ENCODE measurements around the gene PRKCB. TPM values are rescaled to one million over a fixed set of nuclear protein-coding genes. Genes with fewer than 3 reads are reported as not detected.
"Not testable (repeated sequence)": the region's sequence is repeated elsewhere in the genome, so short reads cannot be mapped to it uniquely, and the experiment has no call there.

Gene PRKCB
- total RNA-seq, 1 donor from 2014 or later: 79.4 TPM

DNA sequence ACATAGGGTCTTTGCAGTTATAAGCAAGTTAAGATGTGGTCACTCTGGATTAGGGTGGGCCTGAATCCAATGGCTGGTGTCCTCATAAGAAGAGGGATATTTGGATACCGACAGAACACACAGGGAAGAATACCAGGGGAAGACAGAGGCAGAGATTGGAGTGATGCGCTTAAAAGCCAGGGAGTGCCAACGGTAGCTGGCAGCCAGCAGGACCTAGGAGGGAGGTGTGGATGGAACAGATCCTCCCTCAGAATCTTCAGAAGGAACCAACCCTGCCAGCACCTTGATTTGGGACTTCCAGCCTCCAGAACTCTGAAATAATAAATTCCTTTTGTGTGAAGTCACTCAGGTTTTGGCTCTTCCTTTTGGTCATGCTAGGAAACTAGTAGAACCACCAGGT lies 310.1 kb downstream of the PRKCB start:
- intact Hi-C loops (cut with micrococcal nuclease): no loop called here

DNA sequence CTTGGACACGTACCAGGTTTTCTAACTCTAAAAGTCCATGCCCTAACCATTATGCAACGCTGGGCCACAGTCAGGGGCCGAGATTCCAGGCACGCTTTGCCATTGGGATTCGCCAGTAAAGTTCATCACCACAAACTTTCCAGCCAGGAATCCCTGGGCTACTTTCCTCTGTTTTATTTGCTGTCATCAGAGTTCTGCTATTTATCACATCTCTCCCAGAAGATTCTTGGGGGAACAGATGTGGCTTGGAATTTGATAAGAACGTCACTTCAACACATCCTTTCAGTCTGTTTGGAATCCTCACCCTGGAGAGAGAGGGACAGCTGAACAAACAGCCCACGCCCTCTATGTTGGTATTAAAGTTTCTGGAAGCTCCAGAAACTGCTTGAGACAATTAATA lies 310.7 kb downstream of the PRKCB start:
- intact Hi-C loops (cut with micrococcal nuclease): no loop called here

- intact Hi-C loops (cut with micrococcal nuclease): no loop called here
Measured at GRCh38 chr16:24149102-24149501, 313.3 kb downstream of the PRKCB start.

- intact Hi-C loops (cut with micrococcal nuclease): no loop called here
Measured at GRCh38 chr16:24150282-24150681, 314.5 kb downstream of the PRKCB start.

GRCh38 chr16:24151482-24151939 lies 315.7 kb downstream of the PRKCB start:
- intact Hi-C loops (cut with micrococcal nuclease): no loop called here

- intact Hi-C loops (cut with micrococcal nuclease): not testable (repeated sequence)
Measured at GRCh38 chr16:24152048-24152447, 316.3 kb downstream of the PRKCB start.

DNA sequence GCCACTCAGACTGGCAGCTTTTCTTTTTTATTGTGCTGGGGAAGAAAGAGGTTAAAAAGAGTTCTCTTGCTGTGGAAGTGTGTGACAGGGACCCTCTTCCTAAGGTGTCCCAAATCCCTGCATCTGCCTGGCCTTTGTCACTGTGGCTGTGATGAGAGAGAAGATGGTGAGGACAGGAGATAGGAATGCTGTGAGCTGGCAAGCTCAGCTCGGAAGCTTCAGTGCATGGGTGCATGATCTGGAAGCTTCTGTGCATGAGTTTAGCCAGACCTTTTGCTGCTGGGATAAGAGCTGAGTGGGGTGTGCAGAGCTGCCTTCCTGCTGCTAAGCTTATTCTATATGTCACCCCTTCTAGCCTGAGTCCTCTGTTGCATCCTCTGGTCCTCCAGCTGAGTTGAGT lies 317.0 kb downstream of the PRKCB start:
- intact Hi-C loops (cut with micrococcal nuclease): no loop called here

GRCh38 chr16:24156777-24157176 lies 321.0 kb downstream of the PRKCB start:
- intact Hi-C loops (cut with micrococcal nuclease): no loop called here

- intact Hi-C loops (cut with micrococcal nuclease): no loop called here
Measured at GRCh38 chr16:24163935-24164334, 328.2 kb downstream of the PRKCB start.

- intact Hi-C loops (cut with micrococcal nuclease): no loop called here
Measured at GRCh38 chr16:24164416-24164815, 328.6 kb downstream of the PRKCB start.

DNA sequence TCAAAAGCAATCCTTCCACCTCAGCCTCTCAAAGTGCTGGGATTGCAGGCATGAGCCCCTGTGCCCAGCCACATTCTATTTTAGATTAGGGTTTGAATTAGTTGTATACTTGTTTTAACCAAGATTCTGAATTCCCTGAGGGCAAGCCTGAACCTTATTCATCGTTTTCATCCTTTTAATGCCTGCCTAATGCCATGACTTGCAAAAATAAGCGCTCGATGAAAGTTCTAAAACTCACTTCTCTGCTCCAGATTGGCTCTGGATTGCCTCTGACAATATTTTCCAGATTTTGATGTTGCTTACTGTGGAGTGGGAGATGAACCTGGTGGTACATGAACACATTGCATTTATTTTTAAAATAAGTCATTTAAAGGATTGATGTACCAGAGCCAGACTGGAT lies 329.5 kb downstream of the PRKCB start:
- intact Hi-C loops (cut with micrococcal nuclease): no loop called here

GRCh38 chr16:24166661-24167528 lies 331.1 kb downstream of the PRKCB start:
- intact Hi-C loops (cut with micrococcal nuclease): no loop called here

DNA sequence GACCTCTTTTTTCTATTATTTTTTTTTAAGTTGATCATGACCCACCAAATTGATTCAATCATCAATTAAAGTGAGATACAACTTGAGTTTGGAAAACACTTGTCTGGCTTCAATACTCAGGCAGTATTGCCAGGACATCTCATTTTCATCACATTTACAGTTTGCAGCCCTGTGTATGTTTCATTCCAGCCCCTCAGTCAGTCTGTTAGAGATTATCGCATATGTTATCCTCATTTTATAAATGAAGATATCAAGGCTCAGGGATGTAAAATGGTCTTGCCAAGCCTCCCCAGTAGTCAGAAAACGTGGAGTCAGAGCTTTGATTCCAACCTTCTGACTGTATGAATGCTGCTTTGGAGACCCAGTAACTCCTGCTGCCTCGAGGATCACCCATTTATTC lies 333.1 kb downstream of the PRKCB start:
- intact Hi-C loops (cut with micrococcal nuclease): no loop called here

GRCh38 chr16:24170407-24170806 lies 334.6 kb downstream of the PRKCB start:
- intact Hi-C loops (cut with micrococcal nuclease): no loop called here

DNA sequence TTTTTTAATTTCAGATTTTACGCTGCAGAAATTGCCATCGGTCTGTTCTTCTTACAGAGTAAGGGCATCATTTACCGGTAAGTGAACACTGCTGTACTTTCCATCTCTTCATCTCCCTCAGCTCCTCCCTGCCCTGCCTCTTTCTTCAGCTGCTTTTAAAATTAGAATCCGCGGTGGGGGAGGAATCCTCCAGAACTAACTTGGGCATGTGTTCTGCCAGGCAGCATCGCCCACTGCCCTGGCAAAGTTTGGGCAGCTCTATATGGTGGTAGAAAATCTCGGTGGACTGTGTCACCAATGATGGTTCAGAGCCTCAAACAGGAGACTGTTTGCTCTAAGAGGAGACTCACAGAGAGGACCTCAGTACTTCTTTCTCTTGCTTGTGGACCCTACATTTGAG lies 338.7 kb downstream of the PRKCB start:
- intact Hi-C loops (cut with micrococcal nuclease): no loop called here

- intact Hi-C loops (cut with micrococcal nuclease): no loop called here
Measured at GRCh38 chr16:24174957-24175356, 339.2 kb downstream of the PRKCB start.

DNA sequence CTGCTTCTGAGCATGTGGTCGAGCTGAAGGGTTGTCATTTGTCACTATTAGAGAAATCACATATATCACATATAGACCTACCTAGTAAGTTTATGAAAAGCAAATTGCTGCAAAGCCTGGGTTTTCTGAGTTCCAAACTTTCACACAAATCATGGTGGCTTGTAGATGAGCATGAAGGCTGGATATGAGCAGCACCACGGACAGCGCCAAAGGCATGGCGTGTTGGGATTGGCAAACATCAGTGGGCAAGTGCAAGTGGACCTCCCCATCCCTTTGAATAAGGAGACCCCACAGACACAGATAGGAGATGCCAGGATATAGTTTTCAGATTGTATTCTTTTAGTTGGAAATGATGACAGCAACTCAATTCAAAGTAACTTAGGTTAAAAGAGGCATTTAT lies 342.7 kb downstream of the PRKCB start:
- intact Hi-C loops (cut with micrococcal nuclease): no loop called here

GRCh38 chr16:24180451-24180850 lies 344.7 kb downstream of the PRKCB start:
- intact Hi-C loops (cut with micrococcal nuclease): no loop called here

GRCh38 chr16:24188021-24188542 lies 352.3 kb downstream of the PRKCB start:
- intact Hi-C loops (cut with micrococcal nuclease): no loop called here

DNA sequence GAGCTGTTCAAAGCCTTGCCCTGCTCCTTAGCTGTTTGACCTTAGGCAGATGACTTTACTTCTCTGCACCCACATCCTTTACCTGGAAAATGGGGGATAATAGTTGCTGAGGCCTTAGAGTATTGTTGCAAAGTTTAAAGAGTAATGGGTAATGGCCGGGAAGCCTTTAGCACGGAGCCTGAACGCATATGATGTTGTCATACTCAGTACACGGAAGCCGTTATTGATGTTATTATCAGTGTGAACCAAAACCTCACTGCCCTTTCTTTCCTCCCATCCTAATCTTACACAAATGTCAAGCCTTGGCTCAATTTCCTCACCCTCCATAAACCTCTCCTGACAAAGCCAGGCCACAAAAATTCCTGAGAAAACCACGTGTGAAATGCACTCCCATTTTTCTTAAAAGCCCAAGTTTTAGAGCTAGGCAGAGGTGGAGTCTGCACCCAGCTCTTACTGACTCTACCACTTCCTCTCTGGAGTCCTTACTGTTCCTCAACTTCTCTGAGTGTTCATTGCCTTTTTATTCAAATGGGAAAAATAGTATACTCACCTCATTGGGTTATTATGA lies 353.1 kb downstream of the PRKCB start:
- intact Hi-C loops (cut with micrococcal nuclease): no loop called here

- intact Hi-C loops (cut with micrococcal nuclease): no loop called here
Measured at GRCh38 chr16:24189941-24190340, 354.2 kb downstream of the PRKCB start.

DNA sequence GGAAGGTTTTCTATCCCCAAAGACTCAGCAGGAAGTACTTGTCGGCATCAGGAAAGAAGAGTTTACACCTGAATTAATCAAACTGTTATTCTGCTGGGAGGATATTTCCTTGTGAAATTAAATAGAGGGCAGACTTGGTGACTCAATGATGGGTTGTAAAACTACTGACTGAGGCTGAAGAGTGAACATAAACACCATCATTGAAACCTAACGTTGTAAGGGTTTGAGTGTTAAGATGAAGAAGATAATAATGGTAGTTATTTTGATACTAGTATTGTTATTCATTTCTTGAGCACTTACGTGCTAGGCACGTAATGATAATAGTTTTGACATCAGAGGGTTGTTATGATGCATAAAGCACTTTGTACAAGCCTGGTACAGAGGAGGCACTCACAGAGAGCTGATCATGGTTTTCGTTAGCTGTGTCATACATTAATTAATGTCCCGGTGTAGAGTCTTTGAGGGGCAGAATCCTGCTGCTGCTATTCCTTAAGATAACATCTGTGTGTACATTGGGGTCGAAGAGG lies 356.2 kb downstream of the PRKCB start:
- intact Hi-C loops (cut with micrococcal nuclease): no loop called here
